Activated T-cell treated with anti-CD3 and anti-CD28 coated beads, Interleukin-2, amount 50 U/mL, for 24 hours (primary cell): Measurements from ENCODE around the gene BEST1.

Experiments used
- DNase-seq: peaks from one replicate; pipeline ENCODE4 v3.0.0-alpha.2; 2020
- H3K27ac Mint-ChIP-seq: 2 replicates; pipeline ENCODE4 v1.8.0; 2020; ENCODE audit warnings: mild to moderate bottlenecking, mixed read lengths
- H3K27me3 Mint-ChIP-seq: 2 replicates; pipeline ENCODE4 v1.8.0; 2020; ENCODE audit warnings: mixed read lengths
- H3K36me3 Mint-ChIP-seq: 2 replicates; pipeline ENCODE4 v1.8.0; 2020; ENCODE audit warnings: low read depth, mixed read lengths
- H3K4me1 Mint-ChIP-seq: 2 replicates; pipeline ENCODE4 v1.8.0; 2020; ENCODE audit warnings: low read depth, mixed read lengths
- H3K4me3 Mint-ChIP-seq: 2 replicates; pipeline ENCODE4 v1.8.0; 2020; ENCODE audit warnings: mild to moderate bottlenecking, moderate library complexity, mixed read lengths
- H3K9me3 Mint-ChIP-seq: 2 replicates; pipeline ENCODE4 v1.8.0; 2020; ENCODE audit warnings: mixed read lengths

The BEST1 gene

DNA sequence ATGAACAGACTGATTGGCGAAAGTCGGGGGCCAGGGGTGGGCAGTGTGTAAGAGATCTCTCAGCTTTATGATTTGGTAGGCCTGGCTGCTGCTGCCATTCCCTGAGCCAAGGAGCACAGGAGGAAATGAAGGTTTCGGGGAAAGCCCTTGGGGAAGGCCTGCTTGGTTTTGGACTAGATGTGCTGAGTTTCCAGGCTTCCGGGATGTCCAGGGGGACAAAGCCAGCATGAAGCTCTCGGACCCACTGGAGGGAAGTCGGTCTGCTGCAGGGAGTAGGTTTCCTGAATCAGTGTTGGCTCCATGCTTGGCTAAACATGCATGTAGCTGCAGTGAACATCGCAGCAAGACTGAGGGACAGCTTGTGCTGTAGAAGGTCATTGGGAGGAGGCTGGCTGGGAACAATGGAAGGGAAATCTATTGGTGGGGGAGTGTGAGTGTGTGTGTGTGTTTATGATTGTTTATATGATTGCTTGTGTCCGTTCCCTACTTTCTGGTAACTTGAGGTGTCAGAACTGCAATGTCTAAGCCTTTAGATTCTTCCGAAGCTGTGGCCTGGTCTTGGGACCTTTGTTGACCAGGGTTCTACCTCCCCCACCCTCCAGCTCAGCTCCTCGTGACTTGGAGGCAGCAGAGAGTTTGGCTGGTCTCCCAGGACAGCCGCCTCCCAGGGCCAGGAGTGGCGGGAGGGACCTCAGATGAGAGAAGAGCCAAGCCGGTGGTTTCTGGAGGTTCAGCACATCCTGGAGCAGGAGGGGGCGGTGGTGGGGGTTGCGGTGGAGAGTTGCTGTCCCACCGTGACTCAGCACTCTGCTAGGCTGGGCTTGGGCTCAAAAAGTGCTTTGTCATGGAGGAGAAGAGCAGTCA, 21.3 kb downstream of the BEST1 start:
- Mint-ChIP-seq H3K9me3 (no peaks in the 10 kb centered on the region), H3K27me3 (no peaks in the 10 kb centered on the region), H3K27ac (peak overlapping the region; percentile 70), H3K4me3 (peak overlapping the region; percentile 8), H3K36me3 (peaks cover 11% of the 10 kb centered on the region), H3K4me1 (peaks cover 53% of the 10 kb centered on the region)
- DNase-seq = peak; percentile 57

DNA sequence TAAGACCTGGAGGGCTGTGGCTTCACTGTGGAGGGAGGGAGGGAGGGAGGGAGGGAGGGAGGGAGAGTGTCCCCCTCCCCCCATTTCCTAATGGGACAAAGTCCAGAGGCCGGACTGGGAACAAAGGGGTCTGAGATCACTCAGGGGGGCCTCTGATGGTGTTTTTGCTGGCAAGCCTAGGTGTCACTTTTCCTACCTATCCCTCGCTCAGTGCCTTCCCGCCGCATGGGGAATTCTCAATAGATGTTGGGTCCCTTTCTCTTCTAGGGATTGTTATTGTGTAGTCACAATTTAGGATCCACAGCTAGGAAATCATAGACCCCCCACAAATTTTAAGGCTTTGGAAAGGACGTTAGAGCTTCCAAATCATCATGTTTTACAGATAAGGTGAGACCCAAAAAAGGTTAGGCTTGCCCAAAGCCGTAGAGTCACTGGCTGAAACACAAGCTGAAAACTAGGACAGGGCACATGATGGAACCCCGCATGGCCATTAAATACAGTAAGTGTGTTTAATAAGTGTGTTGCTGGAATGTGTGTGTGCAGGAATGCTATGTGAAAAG, 22.0 kb downstream of the BEST1 start:
- peaks cover 53% of the 10 kb centered on the region for H3K4me1 Mint-ChIP-seq
- peak overlapping the region; percentile 83 for H3K27ac Mint-ChIP-seq

DNA sequence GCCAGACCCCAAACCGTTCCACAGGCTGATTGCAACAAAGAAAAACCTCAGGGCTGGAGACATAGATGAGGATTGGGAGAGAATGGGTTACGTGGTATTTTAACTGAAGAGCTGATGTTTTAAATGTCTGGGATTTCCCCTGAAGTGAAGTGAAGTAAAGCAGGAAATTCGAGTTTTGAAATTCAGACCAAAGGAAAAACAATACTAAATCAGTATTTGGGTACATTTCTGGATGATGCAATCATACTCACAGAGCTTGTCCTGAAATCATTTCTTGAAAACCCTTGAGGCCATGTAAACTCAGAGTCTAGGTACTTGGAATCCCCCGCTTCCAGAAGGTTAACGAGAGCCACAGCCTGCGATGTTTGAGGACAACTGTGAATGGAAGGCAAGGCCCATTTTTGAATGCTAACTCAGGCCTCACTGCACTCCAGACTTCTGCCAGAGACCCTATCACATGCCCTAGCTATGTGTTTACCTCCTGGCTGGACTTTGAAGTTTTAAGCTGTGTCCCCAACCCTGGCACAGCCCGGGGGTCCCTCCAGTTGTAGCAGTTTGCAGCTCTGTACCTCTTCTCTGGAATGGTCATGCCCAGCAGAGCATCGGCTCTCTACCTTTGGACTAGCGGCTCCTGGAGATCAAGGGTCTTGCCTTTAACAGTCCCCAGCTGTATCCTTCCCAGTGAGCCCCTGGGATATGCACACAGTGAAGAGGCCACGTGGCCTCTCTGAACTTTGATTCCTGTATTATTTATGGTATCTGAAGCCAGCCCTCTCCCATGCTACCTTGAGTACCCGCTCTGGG, 22.7 kb downstream of the BEST1 start:
- no peak overlapping the region for H3K4me3 Mint-ChIP-seq
- H3K27me3 Mint-ChIP-seq = no peaks in the 10 kb centered on the region
- H3K9me3 Mint-ChIP-seq = no peaks in the 10 kb centered on the region
- H3K27ac Mint-ChIP-seq = peak overlapping the region; percentile 83
- DNase-seq = peak; percentile 30
- H3K36me3 Mint-ChIP-seq = peaks cover 1% of the 10 kb centered on the region
- peaks cover 52% of the 10 kb centered on the region for H3K4me1 Mint-ChIP-seq

More for the DNA sequence above, 22.0 kb downstream of the BEST1 start:
- H3K27me3 Mint-ChIP-seq = no peaks in the 10 kb centered on the region
- no peak overlapping the region for H3K4me3 Mint-ChIP-seq
- peaks cover 6% of the 10 kb centered on the region for H3K36me3 Mint-ChIP-seq
- peak; percentile 28 for DNase-seq
- H3K9me3 Mint-ChIP-seq = no peaks in the 10 kb centered on the region

DNA sequence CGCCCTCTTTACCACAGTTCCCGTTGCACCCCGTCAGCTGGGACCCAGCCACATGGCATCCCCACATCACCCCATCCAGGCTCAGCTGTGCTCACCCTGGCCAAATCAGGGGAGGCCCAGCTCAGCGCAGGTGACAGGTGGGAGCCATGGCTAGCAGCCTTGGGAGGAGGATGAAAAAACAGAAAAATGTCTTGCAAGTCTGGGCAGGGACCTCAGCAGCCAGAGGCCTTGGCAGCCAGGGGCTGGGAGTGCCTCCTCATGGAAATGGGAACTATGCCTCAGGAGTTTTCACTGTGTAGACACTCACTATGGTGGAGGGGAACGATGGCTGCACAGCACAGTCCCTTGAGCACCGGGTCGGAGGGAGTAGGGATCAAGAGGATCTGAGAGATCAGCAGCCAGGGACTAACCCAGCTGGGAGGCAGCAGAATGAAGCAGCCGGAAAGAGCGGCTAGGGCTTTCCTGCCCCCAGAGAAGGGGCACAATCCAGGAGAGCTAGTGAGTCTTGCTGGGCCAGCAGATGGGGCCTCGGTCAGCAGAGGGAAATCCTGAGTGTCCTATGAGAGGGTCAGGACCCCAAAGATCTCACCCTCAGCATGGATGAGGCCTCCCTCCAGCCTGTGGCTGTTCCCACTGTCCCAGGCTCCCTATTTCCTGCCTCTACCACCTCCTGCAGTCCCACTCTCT, 23.5 kb downstream of the BEST1 start:
- peaks cover 44% of the 10 kb centered on the region for H3K4me1 Mint-ChIP-seq
- DNase-seq = peak; percentile 25
- H3K9me3 Mint-ChIP-seq = no peaks in the 10 kb centered on the region
- no peak overlapping the region for H3K4me3 Mint-ChIP-seq
- no peaks in the 10 kb centered on the region for H3K27me3 Mint-ChIP-seq
- peak overlapping the region; percentile 83 for H3K27ac Mint-ChIP-seq
- H3K36me3 Mint-ChIP-seq = no peaks in the 10 kb centered on the region

DNA sequence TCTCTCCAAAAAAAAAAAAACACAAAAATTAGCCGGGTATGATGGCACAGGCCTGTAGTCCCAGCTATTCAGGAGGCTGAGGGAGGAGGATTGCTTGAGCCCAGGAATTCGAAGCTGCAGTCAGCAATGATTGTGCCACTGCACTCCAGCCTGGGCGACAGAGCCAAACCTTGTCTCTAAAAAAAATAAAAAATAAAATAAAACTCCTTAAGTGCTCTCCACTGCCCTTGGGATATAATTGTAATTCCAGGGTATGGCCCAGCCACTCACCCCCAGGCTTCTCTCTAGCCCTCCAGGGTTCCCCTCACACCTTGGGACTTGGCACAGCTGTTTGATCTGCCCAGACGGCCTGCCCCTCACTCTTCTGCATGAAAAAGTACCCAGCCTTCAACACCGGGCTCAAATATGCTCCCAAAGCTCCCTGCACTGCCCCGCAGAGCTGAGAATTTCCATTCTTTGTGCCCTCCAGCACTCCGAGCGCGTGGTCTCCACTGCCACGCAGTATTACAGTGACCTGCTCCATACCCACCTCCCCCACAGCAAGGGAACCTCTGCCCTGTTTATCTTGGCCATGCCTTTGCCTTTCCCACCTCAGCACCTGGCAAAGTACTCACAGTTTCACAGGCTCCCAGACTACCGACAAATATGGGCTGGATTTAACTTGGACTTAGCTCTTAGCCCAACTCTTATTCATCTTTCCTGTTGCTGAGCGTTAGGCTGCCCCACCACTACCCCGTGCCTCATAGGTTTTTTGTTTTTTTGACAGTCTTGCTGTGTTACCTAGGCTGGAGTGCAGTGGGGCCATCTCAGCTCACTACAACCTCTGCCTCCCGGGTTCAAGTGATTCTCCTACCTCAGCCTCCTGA, 24.8 kb downstream of the BEST1 start:
- Mint-ChIP-seq H3K36me3 (no peaks in the 10 kb centered on the region), H3K4me3 (no peak overlapping the region), H3K27me3 (no peaks in the 10 kb centered on the region), H3K27ac (no peak overlapping the region), H3K9me3 (no peaks in the 10 kb centered on the region), H3K4me1 (peaks cover 32% of the 10 kb centered on the region)
- DNase-seq = peak; percentile 15

DNA sequence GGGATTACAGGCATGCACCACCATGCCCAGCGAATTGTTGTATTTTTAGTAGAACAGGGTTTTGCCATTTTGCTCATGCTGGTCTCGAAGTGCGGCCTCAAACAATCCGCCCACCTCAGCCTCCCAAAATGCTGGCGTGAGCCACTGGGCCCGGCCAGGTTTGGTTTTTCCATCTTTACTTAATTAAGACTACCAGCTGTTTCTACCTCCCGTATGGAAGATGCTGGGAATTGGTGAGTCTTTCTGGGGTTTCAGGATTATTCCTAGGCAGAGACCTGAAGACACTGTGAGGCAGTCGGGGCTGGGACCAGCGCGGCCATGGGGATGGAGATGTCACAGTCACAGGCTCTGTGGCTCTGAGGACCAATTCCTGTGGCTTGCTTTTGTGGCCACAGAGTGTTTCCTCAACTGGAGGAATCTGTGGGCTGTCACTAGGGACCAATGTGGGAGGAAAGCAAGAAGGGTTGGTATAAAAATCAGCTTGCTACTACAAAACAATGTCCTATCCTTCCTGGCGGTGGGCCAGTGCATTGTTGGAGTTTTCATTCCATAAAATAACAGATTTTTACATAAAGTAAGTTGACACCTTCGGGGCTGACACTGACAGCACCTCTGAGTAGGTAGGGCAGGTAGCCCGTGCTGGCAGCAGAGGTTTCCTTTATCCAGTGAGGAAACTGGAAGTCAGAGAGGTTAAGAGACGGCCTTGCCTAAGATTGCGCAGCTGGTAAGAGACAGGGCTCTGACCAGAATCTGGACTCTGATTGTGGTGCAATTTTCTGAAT, 25.7 kb downstream of the BEST1 start:
- Mint-ChIP-seq H3K4me3 (no peak overlapping the region), H3K27me3 (no peaks in the 10 kb centered on the region), H3K27ac (no peak overlapping the region), H3K36me3 (no peaks in the 10 kb centered on the region), H3K4me1 (peaks cover 28% of the 10 kb centered on the region), H3K9me3 (no peaks in the 10 kb centered on the region)
- DNase-seq = no peak

DNA sequence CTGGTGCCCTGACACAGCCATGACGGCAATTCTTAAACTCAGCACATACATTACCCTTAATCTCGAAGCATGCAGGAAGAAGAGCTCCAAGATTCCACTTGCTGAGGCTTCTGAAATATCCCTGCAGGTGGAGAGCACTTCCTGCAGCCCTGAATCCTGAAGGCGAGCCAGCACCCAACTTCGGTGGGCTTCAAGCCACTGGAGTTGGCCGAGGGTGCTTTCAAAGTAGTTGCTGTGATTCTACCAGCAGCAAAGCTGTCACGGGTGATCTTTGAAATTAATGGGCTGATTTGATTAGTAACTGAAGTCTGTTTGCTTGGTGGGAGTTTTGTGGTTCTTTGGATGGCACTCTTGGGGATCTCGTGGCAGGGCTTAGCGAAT, 26.3 kb downstream of the BEST1 start:
- H3K4me1 Mint-ChIP-seq = peaks cover 22% of the 10 kb centered on the region
- no peaks in the 10 kb centered on the region for H3K9me3 Mint-ChIP-seq
- DNase-seq = no peak

DNA sequence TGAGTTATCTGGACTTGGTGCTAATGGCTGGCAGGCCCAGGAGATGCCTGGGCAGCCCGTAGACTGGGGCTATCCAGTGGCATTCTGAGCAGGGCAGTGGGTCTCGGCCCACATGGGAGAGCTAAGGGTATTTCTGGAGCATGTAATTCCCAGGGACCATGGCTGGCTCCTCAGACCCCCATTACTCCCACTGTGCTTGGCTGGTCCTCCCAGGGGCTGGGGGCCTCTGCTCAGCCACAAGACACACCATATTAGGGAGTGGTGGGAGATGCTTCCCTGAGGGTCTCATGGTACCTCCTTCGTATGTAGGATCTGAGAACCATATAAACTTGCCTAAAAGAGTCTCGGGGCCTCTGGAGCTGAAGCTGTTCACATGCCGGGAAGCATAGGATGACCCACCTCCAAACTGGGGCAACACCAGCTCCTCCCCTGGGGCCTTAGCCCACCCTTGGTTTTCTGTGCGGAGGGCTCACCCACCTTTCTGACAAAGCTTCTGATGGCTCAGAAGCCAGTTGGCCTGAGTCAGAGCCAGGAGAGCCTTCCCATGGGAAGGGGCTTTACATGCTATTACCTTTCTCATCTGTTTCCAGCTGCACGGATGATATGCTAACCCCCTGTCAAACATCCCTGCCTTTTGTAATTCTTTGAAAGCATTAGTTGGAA, 26.8 kb downstream of the BEST1 start:
- Mint-ChIP-seq H3K27me3 (no peaks in the 10 kb centered on the region), H3K9me3 (no peaks in the 10 kb centered on the region), H3K36me3 (no peaks in the 10 kb centered on the region), H3K4me1 (peaks cover 16% of the 10 kb centered on the region), H3K27ac (no peak overlapping the region), H3K4me3 (no peak overlapping the region)
- DNase-seq = peak; percentile 12

More for the DNA sequence above, 26.3 kb downstream of the BEST1 start:
- H3K27me3 Mint-ChIP-seq = no peaks in the 10 kb centered on the region
- no peaks in the 10 kb centered on the region for H3K36me3 Mint-ChIP-seq
- H3K4me3 Mint-ChIP-seq = no peak overlapping the region
- H3K27ac Mint-ChIP-seq = no peak overlapping the region

DNA sequence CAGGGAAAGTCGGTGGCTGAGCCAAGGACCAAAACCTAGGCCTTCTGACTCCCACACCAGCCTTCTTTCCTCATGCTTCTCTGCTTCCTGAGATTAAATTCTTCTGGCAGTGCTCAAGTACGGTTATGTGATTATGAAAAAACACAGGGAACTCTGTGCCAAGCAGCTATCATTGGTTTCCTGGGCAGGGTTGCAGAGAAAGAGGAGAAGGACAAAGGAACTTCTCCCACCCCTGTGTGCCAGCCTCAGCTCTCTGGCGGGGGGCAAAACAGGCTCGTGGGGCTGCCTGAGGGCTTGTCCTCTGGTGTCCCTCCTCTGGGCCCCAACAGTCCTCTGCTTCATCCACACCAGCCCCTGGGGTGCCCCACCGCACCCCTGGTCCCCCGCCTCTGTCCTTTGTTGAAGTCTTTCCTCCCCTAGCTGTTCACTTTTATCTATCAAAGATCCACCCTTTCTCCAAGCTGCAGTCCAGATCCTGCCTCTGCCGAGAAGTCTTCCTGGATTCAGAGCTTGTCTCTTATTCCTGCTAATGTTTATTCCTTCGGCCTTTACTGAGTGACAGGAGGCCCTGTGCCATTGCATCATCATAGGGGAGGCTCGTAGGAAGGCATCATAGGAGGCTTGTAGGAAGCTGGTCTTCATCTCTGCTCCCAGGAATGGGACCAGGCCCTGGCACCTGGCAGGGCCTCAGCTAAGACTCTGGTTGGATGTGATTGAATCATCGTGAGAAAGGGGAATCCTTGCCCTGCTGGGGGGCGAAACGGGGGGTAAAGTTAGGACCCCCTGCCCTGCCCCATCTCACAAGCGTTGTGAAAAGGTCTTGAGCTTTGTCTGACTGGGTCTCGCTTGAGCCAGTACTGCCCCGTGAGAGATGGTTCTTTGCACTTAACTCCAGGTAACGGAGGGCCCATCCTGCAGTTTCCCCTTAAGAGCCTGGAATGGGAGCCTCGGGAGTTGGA, 28.8 kb downstream of the BEST1 start:
- H3K27me3 Mint-ChIP-seq = no peaks in the 10 kb centered on the region
- no peak overlapping the region for H3K4me3 Mint-ChIP-seq
- H3K27ac Mint-ChIP-seq = no peak overlapping the region
- H3K36me3 Mint-ChIP-seq = no peaks in the 10 kb centered on the region
- DNase-seq = no peak
- H3K4me1 Mint-ChIP-seq = no peaks in the 10 kb centered on the region
- no peaks in the 10 kb centered on the region for H3K9me3 Mint-ChIP-seq

DNA sequence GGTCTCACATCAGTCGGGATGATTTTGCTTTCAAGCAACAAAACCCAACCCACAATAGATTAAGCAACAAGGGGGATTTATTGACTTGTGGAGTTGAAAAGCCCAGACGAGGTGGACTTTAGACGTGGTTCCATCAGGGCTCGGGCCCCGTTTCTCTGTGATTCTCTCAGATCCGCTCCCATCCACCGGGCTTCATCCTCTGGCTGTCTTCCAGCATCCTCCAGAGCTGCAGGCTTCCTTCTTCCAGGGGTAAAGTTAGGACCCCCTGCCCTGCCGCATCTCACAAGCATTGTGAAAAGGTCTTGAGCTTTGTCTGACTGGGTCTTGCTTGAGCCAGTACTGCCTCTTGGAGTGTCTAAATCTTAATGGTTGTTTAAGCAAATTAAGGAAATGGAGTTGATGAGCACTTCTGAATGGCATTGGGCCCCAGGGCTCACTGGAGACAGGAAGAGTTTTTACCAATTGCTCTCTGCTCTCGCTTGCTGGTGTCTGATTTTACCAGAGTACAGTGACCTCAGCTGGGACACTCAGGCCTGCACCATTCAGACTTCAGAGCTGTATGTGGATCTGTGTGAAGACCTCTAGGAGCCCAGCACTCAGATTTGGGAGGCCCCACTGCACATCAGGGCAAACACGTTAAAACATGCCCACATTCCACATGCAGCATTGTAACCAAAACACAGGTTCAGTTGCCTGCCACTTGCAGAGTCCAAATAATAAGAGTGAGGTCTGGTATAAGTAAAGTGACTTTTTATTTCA, 30.8 kb downstream of the BEST1 start:
- DNase-seq = no peak
- peaks cover 4% of the 10 kb centered on the region for H3K36me3 Mint-ChIP-seq
- H3K27ac Mint-ChIP-seq = no peak overlapping the region
- no peaks in the 10 kb centered on the region for H3K27me3 Mint-ChIP-seq
- H3K9me3 Mint-ChIP-seq = no peaks in the 10 kb centered on the region
- H3K4me3 Mint-ChIP-seq = no peak overlapping the region
- no peaks in the 10 kb centered on the region for H3K4me1 Mint-ChIP-seq

DNA sequence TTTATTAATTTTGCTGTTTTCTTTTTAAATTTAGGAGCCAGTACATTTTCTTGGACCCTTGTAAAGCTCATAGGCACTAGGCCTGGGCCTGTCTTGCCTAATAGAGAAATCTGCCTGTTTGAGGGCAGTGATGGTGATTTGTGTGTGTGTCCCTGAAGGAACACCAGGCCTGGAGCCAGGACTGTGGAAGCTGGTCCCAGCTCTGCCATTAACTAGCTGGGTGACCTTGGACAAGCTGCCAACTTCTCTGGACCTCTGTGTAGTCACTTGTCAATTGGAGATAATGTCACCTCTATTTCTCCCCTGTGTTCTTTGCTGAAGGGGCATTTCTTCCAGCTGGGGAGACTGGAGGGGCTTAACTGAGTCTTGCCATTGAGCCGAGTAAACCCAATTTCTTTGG, 33.3 kb downstream of the BEST1 start:
- H3K36me3 Mint-ChIP-seq = peaks cover 6% of the 10 kb centered on the region
- H3K4me1 Mint-ChIP-seq = no peaks in the 10 kb centered on the region
- DNase-seq = no peak

More for the DNA sequence above, 33.3 kb downstream of the BEST1 start:
- no peak overlapping the region for H3K4me3 Mint-ChIP-seq
- no peaks in the 10 kb centered on the region for H3K27me3 Mint-ChIP-seq
- H3K9me3 Mint-ChIP-seq = peaks cover 12% of the 10 kb centered on the region
- H3K27ac Mint-ChIP-seq = no peak overlapping the region
